Measurements from ENCODE around the gene CCDC77.

The CCDC77 gene

GRCh38 chr12:467591-467990, 66.1 kb downstream of the CCDC77 start:
- no peak overlapping the region for H3K4me3 ChIP-seq (ENCODE audit: low read length)
- TF ChIP-seq CTCF (conservative IDR thresholded peaks at IDR 0.05; ENCODE audit: low read depth, low read length), result no peak
- DNase-seq (ENCODE audit: low read depth), result no peak

- TF ChIP-seq CTCF (conservative IDR thresholded peaks at IDR 0.05; ENCODE audit: low read depth, low read length), result no peak
- no peak for DNase-seq (ENCODE audit: low read depth)
These were observed 67.4 kb downstream of the CCDC77 start for GRCh38 chr12:468671-469389.

GRCh38 chr12:470133-470532, 68.7 kb downstream of the CCDC77 start:
- no peak for DNase-seq (ENCODE audit: low read depth)
- no peak for TF ChIP-seq CTCF (conservative IDR thresholded peaks at IDR 0.05; ENCODE audit: low read depth, low read length)
- H3K4me3 ChIP-seq (ENCODE audit: low read length), result no peak overlapping the region

More at GRCh38 chr12:468671-469389, 67.4 kb downstream of the CCDC77 start:
- H3K4me3 ChIP-seq (ENCODE audit: low read length), result no peak overlapping the region

GRCh38 chr12:473198-473597, 71.8 kb downstream of the CCDC77 start:
- no peak for TF ChIP-seq CTCF (conservative IDR thresholded peaks at IDR 0.05; ENCODE audit: low read depth, low read length)
- no peak for DNase-seq (ENCODE audit: low read depth)
- H3K4me3 ChIP-seq (ENCODE audit: low read length), result no peak overlapping the region

- TF ChIP-seq CTCF (conservative IDR thresholded peaks at IDR 0.05; ENCODE audit: low read depth, low read length), result no peak
- no peak overlapping the region for H3K4me3 ChIP-seq (ENCODE audit: low read length)
- no peak for DNase-seq (ENCODE audit: low read depth)
These were observed 72.6 kb downstream of the CCDC77 start for GRCh38 chr12:473863-474577.

GRCh38 chr12:475286-475685, 73.8 kb downstream of the CCDC77 start:
- no peak for DNase-seq (ENCODE audit: low read depth)
- no peak for TF ChIP-seq CTCF (conservative IDR thresholded peaks at IDR 0.05; ENCODE audit: low read depth, low read length)
- H3K4me3 ChIP-seq (ENCODE audit: low read length), result no peak overlapping the region

GRCh38 chr12:479161-479560, 77.7 kb downstream of the CCDC77 start:
- no peak for DNase-seq (ENCODE audit: low read depth)
- TF ChIP-seq CTCF (conservative IDR thresholded peaks at IDR 0.05; ENCODE audit: low read depth, low read length), result no peak
- H3K4me3 ChIP-seq (ENCODE audit: low read length), result no peak overlapping the region
